Adipose tissue (tissue), 3 donors: ENCODE data around the gene FOXD1. TPM values are rescaled to one million over a fixed set of nuclear protein-coding genes. Genes with fewer than 3 reads are reported as not detected.
"Not testable (repeated sequence)": the region's sequence is repeated elsewhere in the genome, so short reads cannot be mapped to it uniquely, and the experiment has no call there.

Experiments
- H3K27ac ChIP-seq: one replicate; pipeline ENCODE4 v1.5.1; 2013; ENCODE audit warnings: low read depth, low read length
- WGBS, 3 donors: extraction: QIAGEN DNeasy Blood & Tissue Kit; methylation state at CpG; one replicate each; pipeline ENCODE4 v1.1.7; 2013; 5-methylcytosine and 5-hydroxymethylcytosine counted together
- polyA plus RNA-seq, 3 donors: library from polyadenylated mRNA; stranded (reverse); fragments of 200-250 nt; gene quantifications; one replicate each; pipeline ENCODE4 v1.2.3, GENCODE V29; 2013
- donor health status: healthy with polysubstance abuse.
- donor health status: Bipolar disorder and iron deficiency.
- donor health status: healthy.

FOXD1 gene
- polyA plus RNA-seq, 3 donors: 0.05 to 0.34 (median 0.31) TPM

DNA sequence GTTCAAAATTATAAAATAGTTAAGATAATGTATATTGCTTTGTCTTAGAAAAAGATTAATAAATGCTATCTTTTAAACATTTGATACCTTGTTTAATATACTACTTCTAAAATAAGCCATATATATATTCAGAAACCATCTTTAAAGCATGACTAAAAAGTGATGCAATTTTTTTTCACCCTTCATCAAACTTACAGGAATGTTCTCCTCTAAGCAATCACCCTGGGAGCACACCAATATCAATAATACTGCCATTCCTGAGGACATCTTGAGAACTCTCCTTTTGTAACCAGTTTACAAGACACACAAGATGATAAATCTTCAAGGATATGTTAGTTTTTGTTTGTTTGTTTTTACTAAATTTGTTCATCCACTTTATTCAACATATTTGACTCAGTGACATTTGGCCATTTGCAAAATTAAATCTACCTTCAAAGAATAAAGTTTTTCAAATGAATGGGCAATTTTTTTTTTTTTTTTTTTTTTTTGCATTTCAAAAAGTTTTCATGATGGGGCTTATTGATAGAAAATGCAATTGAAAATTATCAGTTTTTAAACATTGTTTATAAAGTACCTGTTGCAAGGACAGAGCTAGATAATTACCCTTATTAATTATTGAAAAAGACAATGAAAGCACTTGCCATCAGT lies 17.2 kb downstream of the FOXD1 start:
- H3K27ac ChIP-seq: no peak overlapping the region

DNA sequence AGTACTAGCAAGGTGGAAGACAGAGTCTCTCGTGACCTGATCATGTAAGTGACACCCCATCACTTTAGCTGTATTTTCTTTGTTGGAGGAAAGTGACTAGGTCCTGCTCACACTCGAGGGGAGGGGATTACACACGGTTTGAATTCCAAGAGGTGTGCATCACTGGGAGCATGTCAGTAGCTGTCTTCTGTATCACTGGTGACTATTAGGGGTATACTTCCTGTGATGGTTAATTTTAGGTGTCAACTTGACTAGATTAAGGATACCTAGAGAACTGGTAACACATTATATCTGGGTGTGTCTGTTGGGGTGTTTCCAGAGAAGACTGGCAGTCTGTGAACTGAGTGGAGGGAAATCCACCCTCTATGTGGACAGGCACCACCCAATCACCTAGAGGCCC lies 22.5 kb downstream of the FOXD1 start:
- no peak overlapping the region for H3K27ac ChIP-seq
- WGBS, 3 donors: 80 to 89% (median 82%) methylated on average over 3 of the region's 3 CpGs

DNA sequence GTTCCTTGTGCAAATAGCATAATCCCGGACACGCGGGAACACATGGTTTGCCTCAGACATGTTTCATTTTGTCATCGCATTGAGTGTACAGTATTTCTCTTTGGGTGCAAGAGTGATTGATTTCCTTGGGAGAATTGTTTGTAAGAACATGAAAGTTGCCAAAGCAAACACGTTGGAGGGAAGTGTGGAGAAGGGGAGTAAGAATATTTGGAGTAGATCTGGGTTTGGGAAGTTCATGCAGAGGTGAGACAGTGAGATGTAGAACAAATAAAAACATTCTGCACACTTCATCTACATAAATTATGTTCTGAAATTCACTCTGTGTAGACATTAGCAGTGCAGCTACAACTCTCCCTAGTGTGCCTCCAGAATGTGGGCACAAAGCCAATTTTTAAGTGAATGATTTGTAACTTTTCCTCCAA lies 24.0 kb downstream of the FOXD1 start:
- WGBS, 3 donors: 22 to 54% (median 54%) methylated on average over 5 of the region's 5 CpGs
- no peak overlapping the region for H3K27ac ChIP-seq

DNA sequence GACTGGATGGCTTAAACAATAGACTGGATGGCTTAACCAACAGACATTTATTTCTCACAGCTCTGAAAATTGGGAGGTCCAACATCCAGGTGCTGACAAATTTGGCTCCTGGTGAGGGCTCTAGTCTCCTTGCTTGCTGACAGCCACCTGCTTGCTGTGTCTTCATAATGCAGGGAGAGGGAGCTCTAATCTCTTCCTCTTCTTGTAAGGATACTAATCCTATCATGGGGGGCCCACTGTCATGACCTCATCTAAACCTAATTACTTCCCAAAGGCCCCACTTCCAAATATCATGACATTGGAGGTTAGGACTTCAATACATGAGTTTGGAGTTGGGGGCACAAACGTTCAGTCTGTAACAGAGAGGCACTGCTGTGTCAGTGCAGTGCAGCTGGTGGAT lies 26.4 kb downstream of the FOXD1 start:
- H3K27ac ChIP-seq: no peak overlapping the region
- 59 to 72% (median 72%) methylated on average over 1 of the region's 1 CpG for WGBS, 3 donors

DNA sequence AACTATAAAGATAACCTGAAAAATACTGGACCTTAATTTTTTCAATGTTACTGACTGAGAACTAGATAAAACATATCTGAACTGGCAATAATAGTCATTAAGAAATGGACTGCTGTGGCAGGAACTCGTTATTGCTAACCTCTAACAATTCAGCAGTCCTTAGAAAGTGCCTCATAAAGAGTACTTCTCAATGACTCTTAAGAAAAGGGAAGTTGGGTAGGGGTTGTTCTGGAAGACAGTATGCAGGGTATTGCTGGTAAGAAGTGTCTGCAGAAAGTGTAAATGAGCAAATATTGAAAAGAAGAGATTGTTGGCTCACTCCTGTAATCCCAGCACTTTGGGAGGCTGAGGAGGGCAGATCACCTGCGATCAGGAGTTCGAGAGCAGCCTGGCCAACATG lies 27.9 kb downstream of the FOXD1 start:
- WGBS, 3 donors: 53 to 74% (median 56%) methylated on average over 3 of the region's 3 CpGs
- H3K27ac ChIP-seq: no peak overlapping the region

DNA sequence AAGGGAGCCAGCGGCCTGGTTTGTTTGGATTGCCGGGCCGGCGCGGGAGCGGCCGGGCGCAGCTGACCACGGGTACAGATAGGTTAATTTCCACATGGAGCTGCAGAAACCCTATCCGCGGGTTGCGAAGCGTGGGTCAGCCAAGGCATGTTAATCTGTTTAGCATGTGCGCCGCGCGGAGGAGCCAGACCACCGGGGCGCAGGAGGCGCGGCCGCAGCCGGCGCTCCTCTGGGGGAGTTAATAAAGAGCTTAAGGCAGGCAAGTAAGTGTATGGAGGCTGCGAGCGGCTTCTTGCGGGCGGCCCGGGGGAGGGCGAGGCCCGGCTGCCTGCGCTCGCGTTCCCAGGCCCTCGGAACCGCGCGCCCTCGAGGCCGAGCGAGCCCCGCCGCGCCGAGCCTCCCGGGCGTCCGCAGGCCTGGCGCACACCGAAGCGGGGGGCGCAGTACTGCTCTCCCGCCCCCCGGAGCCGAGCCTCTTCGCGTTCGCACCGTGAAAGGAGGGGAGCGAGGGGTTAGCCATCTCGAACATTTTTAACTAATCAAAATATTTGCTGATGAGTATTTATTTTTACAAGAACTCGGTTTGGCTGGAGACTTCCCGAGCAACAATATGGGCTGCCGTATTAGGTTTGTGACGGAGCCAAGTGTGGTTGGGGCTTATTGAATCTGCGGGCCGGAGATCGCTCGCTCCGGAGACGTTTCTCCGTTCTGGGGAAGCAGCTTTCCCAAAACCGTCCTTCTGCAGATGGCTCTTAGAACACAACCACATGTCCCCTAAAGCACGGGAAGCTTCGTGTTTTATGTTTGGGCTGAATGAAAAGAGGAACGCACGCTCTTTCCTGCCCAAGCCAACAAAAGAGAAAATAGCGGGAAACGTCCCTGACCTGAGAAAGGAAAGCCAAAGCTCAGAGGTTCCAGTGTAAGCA lies 28.8 kb downstream of the FOXD1 start:
- no peak overlapping the region for H3K27ac ChIP-seq
- 3 to 7% (median 3%) methylated on average over 61 to 79 of the region's 79 CpGs for WGBS, 3 donors

DNA sequence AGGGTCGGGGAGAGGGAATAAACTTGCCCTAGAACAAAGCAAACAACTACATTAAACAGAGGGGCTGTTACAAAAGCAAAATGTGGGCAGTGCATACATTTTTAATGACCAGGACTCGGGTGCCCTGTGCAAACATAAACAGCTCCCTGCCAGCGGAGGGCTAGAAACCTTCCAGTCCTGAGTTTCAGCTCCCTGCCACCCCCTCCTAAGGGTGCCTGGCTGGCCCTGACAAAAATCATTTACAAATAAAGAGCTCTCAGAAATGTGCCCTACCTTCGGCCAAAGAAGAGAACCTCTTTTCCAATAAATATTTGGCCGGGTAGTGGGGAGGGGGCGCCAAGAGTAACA lies 29.5 kb downstream of the FOXD1 start:
- H3K27ac ChIP-seq: no peak overlapping the region
- WGBS, 3 donors: 17 to 47% (median 23%) methylated on average over 6 of the region's 6 CpGs

DNA sequence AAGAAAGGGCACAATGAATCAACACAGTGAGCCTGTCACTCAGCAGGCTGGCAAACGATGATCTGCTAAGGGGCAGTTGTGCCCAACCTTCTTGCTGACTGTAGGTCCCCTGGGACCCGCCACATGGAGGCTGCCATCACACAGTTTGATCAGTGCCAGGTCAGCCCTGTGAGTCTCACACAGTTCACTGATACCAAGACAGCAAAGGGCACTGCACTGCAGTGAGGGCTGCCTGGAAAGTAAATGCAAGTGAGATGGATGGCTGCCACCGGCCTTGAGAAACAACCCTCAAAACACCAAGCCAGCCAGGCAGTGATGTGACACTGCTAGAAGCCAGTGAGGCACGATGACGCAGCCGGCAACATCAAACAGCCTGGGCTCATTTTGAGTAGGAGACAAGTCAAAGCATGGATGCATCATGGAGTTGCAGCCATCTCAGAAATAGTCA lies 30.3 kb downstream of the FOXD1 start:
- no peak overlapping the region for H3K27ac ChIP-seq
- WGBS, 3 donors: 54 to 80% (median 61%) methylated on average over 6 of the region's 6 CpGs

DNA sequence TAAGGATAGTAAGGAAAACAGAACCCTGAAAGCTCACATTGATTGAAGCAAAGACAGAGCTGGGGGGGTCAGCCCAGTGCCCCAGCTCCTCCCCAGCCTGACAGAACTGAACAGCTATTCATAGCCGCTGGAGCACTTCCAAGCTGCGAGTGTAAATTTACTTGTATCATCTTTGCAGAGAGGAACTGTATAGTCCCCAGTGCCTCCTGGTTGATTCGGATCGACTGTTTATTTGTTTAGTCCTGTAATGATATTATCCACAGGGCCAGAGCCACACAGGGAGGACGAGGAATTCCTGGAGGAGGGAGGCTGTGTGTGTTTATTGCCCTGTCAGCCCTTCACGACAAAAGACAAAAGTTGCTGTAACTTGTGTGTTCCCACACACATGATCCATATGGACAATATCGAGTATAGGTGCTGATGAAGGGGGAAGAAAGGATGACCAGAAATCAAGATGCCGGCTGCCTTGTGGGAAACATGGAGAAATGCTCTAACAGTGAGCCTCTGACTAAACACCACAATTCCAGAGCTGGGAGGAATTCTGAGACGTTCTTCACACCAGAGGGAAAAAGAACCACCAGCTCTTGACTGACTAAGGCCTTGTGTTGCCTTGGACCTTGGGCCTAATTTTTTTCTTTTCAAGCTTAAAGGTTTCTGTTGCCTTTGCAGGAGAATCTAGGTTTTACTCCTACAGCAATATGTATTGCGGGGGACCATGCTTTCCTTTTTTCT lies 31.1 kb downstream of the FOXD1 start:
- WGBS, 3 donors: 41 to 57% (median 41%) methylated on average over 10 of the region's 10 CpGs
- H3K27ac ChIP-seq: no peak overlapping the region

DNA sequence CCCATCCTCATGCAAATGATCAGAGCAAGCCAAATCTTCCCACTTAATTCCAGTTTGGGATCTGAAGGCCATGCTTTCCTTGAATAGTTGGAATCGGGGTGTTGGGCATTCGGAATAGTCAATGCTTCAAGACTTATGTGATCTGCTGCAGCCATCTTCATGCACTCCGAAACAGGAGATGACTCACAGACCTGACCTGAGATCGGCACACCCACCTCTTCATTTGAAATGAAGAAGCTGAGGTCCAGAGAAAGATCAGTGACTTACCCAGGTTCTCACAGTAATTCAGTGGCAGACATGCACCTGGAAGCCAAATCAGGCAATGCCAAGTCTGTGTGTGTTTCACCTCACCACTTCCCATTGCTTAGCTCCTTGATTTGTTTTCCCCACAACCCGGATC lies 33.0 kb downstream of the FOXD1 start:
- WGBS, 3 donors: 60 to 90% (median 80%) methylated on average over 5 of the region's 5 CpGs
- no peak overlapping the region for H3K27ac ChIP-seq

DNA sequence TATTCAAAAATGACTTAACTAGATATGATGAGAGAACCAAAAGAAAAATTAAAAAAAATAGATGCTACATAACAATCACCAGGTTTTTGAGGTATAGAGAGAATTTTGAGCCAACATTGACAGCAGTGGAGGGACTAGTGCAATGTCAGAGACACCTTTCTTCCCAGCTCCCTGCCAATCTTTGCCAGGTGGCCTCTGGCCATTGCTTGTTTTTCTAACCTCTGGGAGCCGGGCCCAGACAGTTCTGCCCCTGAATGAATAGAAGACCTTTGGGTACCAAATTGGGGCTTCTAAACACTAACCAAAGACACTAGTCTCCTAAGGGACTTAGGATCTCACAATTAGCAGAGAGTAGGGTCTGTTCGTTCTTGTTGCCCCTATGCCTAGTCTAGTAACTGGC lies 33.4 kb downstream of the FOXD1 start:
- H3K27ac ChIP-seq: no peak overlapping the region
- 65 to 90% (median 87%) methylated on average over 2 of the region's 2 CpGs for whole genome bisulfite sequencing, 3 donors

DNA sequence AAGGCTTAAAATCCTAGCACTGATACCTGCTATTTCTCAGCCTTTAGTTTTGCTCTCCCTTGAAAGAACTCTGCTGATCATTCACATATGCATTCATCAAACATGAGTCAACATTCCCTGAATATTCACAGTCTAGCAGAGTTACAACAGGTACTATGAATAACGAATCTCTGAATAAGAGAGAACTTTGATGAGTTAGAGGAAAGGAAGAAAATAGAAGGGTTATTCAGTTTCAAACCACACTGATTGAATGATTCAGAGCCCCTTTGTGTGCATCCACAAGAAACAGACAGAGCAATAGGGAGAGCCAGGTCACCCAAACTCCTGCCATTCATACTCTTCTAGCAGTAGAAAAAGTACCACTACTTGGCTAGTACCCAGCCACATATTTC lies 36.0 kb downstream of the FOXD1 start:
- 79 to 91% (median 83%) methylated on average over 1 of the region's 1 CpG for WGBS, 3 donors
- no peak overlapping the region for H3K27ac ChIP-seq

DNA sequence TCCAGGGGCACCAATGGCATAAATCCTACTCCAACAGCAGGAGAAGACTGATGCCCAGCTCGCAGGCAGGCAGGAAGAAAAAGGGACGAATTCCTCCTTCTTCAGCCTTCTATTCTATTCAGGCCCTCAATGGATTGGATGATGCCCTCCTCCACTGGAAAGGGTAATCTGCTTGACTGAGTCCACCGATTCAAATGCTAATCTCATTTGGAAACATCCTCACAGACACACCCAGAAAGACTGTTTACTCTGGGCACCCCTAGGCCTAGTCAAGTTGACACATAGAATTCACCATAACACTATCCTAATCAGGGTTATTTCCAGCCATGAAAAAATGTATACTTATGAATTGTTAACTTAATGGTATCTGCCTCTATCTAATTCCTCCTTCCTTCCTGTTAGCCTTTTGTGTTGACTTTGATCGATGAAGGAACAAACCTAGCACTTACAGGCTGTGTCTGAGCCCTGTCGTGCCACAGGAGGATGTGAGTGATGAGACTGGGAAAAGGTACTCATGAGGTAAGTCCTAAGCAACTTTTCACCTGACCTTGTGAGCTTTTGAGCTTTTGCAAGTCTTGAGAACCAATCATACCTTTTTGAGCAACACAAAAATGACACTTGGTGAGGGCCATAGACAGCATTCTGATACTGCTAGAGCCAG lies 36.5 kb downstream of the FOXD1 start:
- H3K27ac ChIP-seq: no peak overlapping the region
- 56 to 60% (median 59%) methylated on average over 5 of the region's 5 CpGs for WGBS, 3 donors

DNA sequence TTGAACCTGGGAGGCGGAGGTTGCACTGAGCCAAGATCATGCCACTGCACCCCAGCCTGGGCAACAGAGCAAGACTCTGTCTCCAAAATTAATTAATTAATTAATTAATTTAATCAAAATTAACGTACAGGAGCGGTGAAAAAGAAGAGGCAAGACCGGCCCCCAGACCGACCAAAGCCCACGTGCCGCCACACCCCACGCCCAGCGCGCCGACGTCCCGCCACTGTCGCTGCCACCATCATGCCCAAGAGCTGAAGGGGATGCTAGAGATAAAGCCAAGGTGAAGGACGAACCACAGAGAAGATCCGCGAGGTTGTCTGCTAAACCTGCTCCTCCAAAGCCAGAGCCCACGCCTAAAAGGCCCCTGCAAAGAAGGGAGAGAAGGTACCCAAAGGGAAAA lies 38.6 kb downstream of the FOXD1 start:
- 84 to 96% (median 93%) methylated on average over 17 to 18 of the region's 18 CpGs for WGBS, 3 donors
- H3K27ac ChIP-seq: not testable (repeated sequence)

DNA sequence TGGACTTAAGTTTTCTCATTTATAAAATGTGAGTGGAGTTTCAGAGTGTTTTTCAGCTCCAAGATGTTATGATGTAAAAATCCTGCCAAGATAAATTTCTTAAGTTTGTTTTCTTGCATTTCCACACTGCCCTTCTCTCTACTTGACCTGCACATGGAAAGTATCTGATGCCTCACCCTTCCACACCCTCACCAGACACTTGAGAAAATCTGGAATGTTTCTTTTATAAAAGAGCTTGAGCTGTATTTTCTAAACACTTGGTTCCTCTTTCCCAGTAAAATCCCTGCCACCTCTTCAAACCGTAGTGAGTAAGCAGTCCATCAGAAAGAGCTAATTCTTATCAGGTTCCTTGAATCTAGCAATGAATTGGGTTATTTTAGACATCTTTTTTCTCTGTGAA lies 42.9 kb downstream of the FOXD1 start:
- no peak overlapping the region for H3K27ac ChIP-seq
- WGBS, 3 donors: 15 to 42% (median 26%) methylated on average over 1 of the region's 1 CpG

DNA sequence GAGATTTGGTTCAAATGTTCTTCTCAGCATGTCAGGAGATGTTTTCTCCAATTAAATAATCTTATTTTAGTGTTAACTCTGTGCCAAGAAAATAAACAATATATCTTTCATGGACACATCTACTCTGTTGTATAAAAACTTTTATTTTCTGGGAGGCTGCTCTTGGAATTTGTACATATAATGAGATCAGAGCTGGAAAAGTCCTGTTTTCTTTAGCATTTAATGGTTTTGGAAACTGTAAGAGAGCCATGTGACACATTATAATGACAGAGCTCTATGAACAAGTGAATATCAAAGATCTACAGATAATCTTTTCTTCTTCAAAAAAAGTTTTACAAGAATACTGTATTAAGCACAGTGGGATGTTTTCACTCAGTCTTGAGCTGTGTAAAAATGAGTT lies 48.8 kb downstream of the FOXD1 start:
- H3K27ac ChIP-seq: no peak overlapping the region
